ENCODE data around the gene AQP1. TPM values are rescaled to one million over a fixed set of nuclear protein-coding genes. Genes with fewer than 3 reads are reported as not detected.

AQP1 gene
- total and polyA plus RNA-seq, 3 donors from 2014 or later = 15.2 to 55.8 (median 28.1) TPM

DNA sequence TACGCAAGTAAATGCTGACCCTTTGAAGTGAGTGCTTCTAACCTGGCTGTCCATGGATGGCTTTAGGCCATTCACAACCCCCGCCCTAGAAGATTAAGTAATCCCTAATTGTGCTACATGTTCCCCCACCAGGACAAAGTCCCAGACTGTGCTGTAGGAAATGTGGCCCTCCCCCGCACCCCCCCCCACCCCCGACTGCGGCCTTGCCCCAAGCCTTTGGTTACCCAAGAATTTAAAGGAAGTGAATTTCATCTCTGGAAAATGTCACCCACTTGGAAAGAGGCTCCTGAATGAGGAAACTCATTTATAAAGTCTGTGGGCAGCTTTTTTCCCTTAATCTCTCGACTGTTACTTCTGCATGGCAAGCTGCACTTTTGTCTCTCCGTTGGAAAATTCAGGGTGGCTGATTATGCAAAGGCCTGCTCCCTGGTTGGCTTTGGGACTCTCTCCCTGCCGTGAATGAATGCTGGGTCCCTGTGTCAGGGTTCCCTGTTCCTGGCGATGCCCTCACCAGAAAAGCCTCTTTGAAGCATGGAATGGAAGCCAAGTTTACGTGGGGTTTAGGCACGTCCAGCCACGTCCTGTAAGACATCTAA, 31.4 kb upstream of the AQP1 start:
- no peaks in the 10 kb centered on the region for H3K36me3 ChIP-seq (ENCODE audit: low read depth, missing control alignments)
- no peaks in the 10 kb centered on the region for H3K9me3 ChIP-seq
- intact Hi-C loops (cut with DNase I; ENCODE audit: low total_unique reads) = no loop called here
- TF ChIP-seq CTCF (IDR thresholded peaks at IDR 0.05) = no peak
- TF ChIP-seq POLR2A (IDR thresholded peaks at IDR 0.05) = no peak
- H3K4me1 ChIP-seq = no peaks in the 10 kb centered on the region
- H3K27me3 ChIP-seq = no peaks in the 10 kb centered on the region
- 78 to 79% methylated on average over 12 of the region's 12 CpGs for WGBS, 2 donors
- H3K4me3 ChIP-seq = no peak overlapping the region
- no peak overlapping the region for H3K27ac ChIP-seq
- DNase-seq = no peak

GRCh38 chr7:30880941-30881340, 30.7 kb upstream of the AQP1 start:
- WGBS, 2 donors = 90 to 97% methylated on average over 3 to 4 of the region's 4 CpGs
- no peaks in the 10 kb centered on the region for H3K4me1 ChIP-seq
- no peak overlapping the region for H3K27ac ChIP-seq
- no peak for TF ChIP-seq CTCF (IDR thresholded peaks at IDR 0.05)
- TF ChIP-seq POLR2A (IDR thresholded peaks at IDR 0.05) = no peak
- no peak for DNase-seq
- H3K4me3 ChIP-seq = no peak overlapping the region
- no peaks in the 10 kb centered on the region for H3K27me3 ChIP-seq
- intact Hi-C loops (cut with DNase I; ENCODE audit: low total_unique reads) = no loop called here
- H3K36me3 ChIP-seq (ENCODE audit: low read depth, missing control alignments) = no peaks in the 10 kb centered on the region
- no peaks in the 10 kb centered on the region for H3K9me3 ChIP-seq

GRCh38 chr7:30881448-30881847, 30.2 kb upstream of the AQP1 start:
- H3K4me1 ChIP-seq = no peaks in the 10 kb centered on the region
- intact Hi-C loops (cut with DNase I; ENCODE audit: low total_unique reads) = no loop called here
- no peaks in the 10 kb centered on the region for H3K27me3 ChIP-seq
- DNase-seq = no peak
- WGBS, 2 donors = 83 to 89% methylated on average over 7 of the region's 7 CpGs
- TF ChIP-seq CTCF (IDR thresholded peaks at IDR 0.05) = no peak
- TF ChIP-seq POLR2A (IDR thresholded peaks at IDR 0.05) = no peak
- no peaks in the 10 kb centered on the region for H3K9me3 ChIP-seq
- no peak overlapping the region for H3K4me3 ChIP-seq
- H3K36me3 ChIP-seq (ENCODE audit: low read depth, missing control alignments) = no peaks in the 10 kb centered on the region
- H3K27ac ChIP-seq = no peak overlapping the region

DNA sequence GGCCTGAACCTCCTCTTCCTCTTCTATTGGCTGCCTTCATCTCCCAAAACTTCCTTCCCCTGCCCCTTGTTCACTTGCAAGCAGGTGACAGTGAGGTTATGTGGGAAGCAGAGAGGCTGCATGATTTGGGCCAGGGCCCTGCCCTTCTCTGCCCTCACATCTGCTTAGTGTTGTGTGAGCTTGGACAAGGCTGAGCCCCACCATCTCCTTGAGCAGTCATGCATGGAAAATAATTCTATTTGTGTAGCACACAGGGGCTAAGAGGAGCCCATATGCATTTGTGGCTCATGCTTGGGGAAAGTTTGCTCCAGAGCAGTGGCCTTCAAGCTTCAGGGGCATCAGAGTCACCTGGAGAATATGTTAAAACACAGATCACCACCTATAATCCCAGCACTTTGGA, 26.8 kb upstream of the AQP1 start:
- Histone ChIP-seq H3K27ac (no peak overlapping the region), H3K4me1 (no peaks in the 10 kb centered on the region), H3K36me3 (ENCODE audit: low read depth, missing control alignments) (no peaks in the 10 kb centered on the region), H3K9me3 (no peaks in the 10 kb centered on the region), H3K27me3 (no peaks in the 10 kb centered on the region), H3K4me3 (no peak overlapping the region)
- DNase-seq = no peak
- intact Hi-C loops (cut with DNase I; ENCODE audit: low total_unique reads) = no loop called here
- TF ChIP-seq CTCF (IDR thresholded peaks at IDR 0.05) (no peak), POLR2A (IDR thresholded peaks at IDR 0.05) (no peak)

DNA sequence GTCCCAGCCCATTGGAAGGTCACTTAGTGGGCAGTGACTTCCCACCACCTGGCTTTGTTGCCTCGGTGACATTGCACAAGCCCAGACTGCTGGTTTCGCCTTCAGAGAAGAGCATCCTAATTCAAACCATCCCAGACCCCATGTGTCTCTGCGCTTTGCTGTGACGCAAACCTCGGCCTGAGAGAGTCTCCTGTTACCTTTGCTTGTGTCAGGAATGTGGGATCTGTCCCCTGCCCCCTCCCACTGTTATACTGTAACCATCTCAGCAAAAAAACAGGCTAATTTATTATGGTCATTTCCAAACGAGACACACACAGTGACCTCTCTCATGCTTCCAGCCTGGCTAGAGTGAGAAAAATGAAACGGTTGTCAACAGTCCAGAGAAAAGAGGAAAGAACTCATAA, 25.0 kb upstream of the AQP1 start:
- no peak overlapping the region for H3K4me3 ChIP-seq
- no peak for DNase-seq
- no peak overlapping the region for H3K27ac ChIP-seq
- no peaks in the 10 kb centered on the region for H3K9me3 ChIP-seq
- TF ChIP-seq CTCF (IDR thresholded peaks at IDR 0.05) (no peak), POLR2A (IDR thresholded peaks at IDR 0.05) (no peak)
- 77 to 79% methylated on average over 6 to 7 of the region's 7 CpGs for WGBS, 2 donors
- intact Hi-C loops (cut with DNase I; ENCODE audit: low total_unique reads) = no loop called here
- H3K27me3 ChIP-seq = no peaks in the 10 kb centered on the region
- no peaks in the 10 kb centered on the region for H3K4me1 ChIP-seq
- no peaks in the 10 kb centered on the region for H3K36me3 ChIP-seq (ENCODE audit: low read depth, missing control alignments)

Data from testis (tissue), 3 donors.